Caco-2 (cell line): ENCODE results near the gene HIF1A. TPM values are rescaled to one million over a fixed set of nuclear protein-coding genes. Genes with fewer than 3 reads are reported as not detected.
A peak's percentile ranks its signal among the peaks of the same experiment; 100 is the strongest.

Source experiments
- BruUV-seq: library from RNA; stranded (reverse); fragments of 400-500 nt; replicated peaks from 2 replicates; lab custom pipeline; 2021; lab: Mats Ljungman, UMichigan
- CTCF ChIA-PET: fragments of 300-600 bp; sonication (Branson Sonifier 250); formaldehyde crosslinking; loops from one replicate; lab custom pipeline; 2022; ENCODE audit warnings: antibody characterized with exemption; lab: Charles Lee
- POLR2A ChIA-PET: fragments of 300-600 bp; sonication (Branson Sonifier 250); formaldehyde crosslinking; loops from one replicate; lab custom pipeline; 2022; ENCODE audit warnings: antibody characterized with exemption; lab: Charles Lee
- DNase-seq, 2 experiments: peaks; one replicate each; pipeline versions ENCODE4 v3.0.0 to v3.0.0-alpha.2; 2020 to 2022
- H3K27me3 ChIP-seq: replicated peaks from 2 replicates; pipeline ENCODE4 v1.6.0; 2011; ENCODE audit warnings: low read length; ENCODE audit not compliant: control insufficient read depth, insufficient read depth
- H3K36me3 ChIP-seq: 2 replicates; pipeline ENCODE4 v1.5.1; 2011; ENCODE audit warnings: low read length; ENCODE audit not compliant: control insufficient read depth, insufficient read depth
- H3K4me1 ChIP-seq: fragments of 250-450 bp; sonication (Bioruptor Pico); 2 replicates; pipeline ENCODE4 v1.5.1; 2020; ENCODE audit warnings: mild to moderate bottlenecking
- H3K4me3 ChIP-seq: 2 replicates; pipeline ENCODE4 v1.5.1; 2011; ENCODE audit warnings: low read depth, mild to moderate bottlenecking, control low read depth, low read length
- H3K9me3 ChIP-seq: fragments of 250-450 bp; sonication (Bioruptor Pico); 2 replicates; pipeline ENCODE4 v1.5.1; 2020; ENCODE audit warnings: mild to moderate bottlenecking, moderate library complexity
- H3K27ac Mint-ChIP-seq: one replicate; pipeline ENCODE4 v1.8.0; 2022; ENCODE audit warnings: mixed read lengths; ENCODE audit not compliant: unreplicated experiment
- H3K27me3 Mint-ChIP-seq: one replicate; pipeline ENCODE4 v1.8.0; 2022; ENCODE audit warnings: mixed read lengths; ENCODE audit not compliant: insufficient read depth, unreplicated experiment
- H3K36me3 Mint-ChIP-seq: one replicate; pipeline ENCODE4 v1.8.0; 2022; ENCODE audit warnings: mild to moderate bottlenecking, mixed read lengths; ENCODE audit not compliant: insufficient read depth, unreplicated experiment
- H3K4me1 Mint-ChIP-seq: one replicate; pipeline ENCODE4 v1.8.0; 2022; ENCODE audit warnings: low read depth, mixed read lengths; ENCODE audit not compliant: unreplicated experiment
- H3K4me3 Mint-ChIP-seq: one replicate; pipeline ENCODE4 v1.8.0; 2022; ENCODE audit warnings: mild to moderate bottlenecking, moderate library complexity, mixed read lengths; ENCODE audit not compliant: unreplicated experiment
- H3K9me3 Mint-ChIP-seq: one replicate; pipeline ENCODE4 v1.8.0; 2022; ENCODE audit warnings: mixed read lengths; ENCODE audit not compliant: unreplicated experiment
- CTCF ChIP-seq, 2 experiments: fragments of 200-600 bp in 1 of 2; IDR thresholded peaks; 1 replicate in 1 of 2; 2 replicates in 1 of 2; pipeline versions ENCODE4 v1.5.1 to v1.8.0; 2011 to 2022; ENCODE audit warnings: antibody characterized with exemption in 1 of 2, control low read depth in 1 of 2, inconsistent platforms in 1 of 2, low read depth in 1 of 2, low read length in 1 of 2, mild to moderate bottlenecking in 1 of 2, moderate library complexity in 1 of 2; ENCODE audit not compliant: insufficient read depth in 1 of 2, severe bottlenecking in 1 of 2, unreplicated experiment in 1 of 2
- intact Hi-C: fragments of 100-400 bp; cut with micrococcal nuclease; formaldehyde crosslinking; loops from one replicate; pipeline ENCODE4 v1.10.0; 2022; ENCODE audit not compliant: unreplicated experiment
- total RNA-seq: library from RNA; stranded (reverse); gene quantifications from 2 replicates; pipeline ENCODE4 v1.2.3, GENCODE V29; 2022

HIF1A gene
- total RNA-seq, 1 experiment from 2014 or later, result 127 TPM

DNA sequence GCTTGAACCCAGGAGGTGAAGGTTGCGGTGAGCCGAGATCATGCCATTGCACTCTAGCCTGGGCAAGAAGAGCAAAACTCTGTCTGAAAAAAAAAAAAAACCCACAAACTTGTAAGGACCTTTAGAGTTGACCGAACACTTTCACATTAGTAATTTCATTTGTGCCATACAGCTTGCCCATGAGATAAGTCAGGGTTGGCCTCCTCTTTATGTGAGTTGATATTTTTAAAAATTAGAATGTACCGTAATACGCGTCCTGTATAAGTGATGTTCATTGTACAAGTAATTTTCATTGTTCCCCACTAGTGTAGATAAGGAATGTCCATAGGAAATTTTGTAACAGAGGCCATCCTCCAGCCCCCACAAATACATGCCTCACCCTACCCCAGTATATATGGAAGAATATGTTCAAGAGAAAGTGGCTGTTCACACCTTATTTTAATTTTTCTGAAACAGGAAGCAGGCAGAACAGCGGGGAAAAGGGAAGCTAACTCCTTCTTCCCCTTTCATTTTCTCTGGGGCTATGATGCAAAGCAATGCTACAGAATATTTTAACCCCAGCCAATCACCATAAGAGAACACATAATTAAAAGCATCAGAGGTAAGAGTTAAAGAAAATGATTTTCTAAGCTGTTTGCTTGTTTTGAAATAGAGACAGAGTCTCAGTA, 31.9 kb upstream of the HIF1A start:
- Mint-ChIP-seq H3K9me3 (no peaks in the 10 kb centered on the region), H3K27me3 (no peaks in the 10 kb centered on the region), H3K4me1 (no peaks in the 10 kb centered on the region), H3K4me3 (no peak overlapping the region), H3K36me3 (no peaks in the 10 kb centered on the region), H3K27ac (no peak overlapping the region)
- Histone ChIP-seq H3K4me3 (no peak overlapping the region), H3K27me3 (no peaks in the 10 kb centered on the region), H3K9me3 (0 out of 2 replicates have a peak, but pooled peaks cover 4% of the 10 kb centered on the region), H3K4me1 (no peaks in the 10 kb centered on the region; the same call in 1 of the 2 replicates), H3K36me3 (no peaks in the 10 kb centered on the region)
- intact Hi-C loops, result no loop called here
- ChIA-PET POLR2A (no interaction called here), CTCF (no interaction called here)
- no TSS peak for BruUV-seq
- no peak for DNase-seq
- TF ChIP-seq CTCF (IDR thresholded peaks at IDR 0.05; ENCODE audit: insufficient read depth in 1 of 2, low read depth in 1 of 2, low read length in 1 of 2, severe bottlenecking in 1 of 2, unreplicated experiment in 1 of 2), result no peak

GRCh38 chr14:61668282-61668681, 27.0 kb upstream of the HIF1A start:
- no peaks in the 10 kb centered on the region for H3K36me3 Mint-ChIP-seq
- DNase-seq, result no peak
- H3K27ac Mint-ChIP-seq, result no peak overlapping the region
- no peak overlapping the region for H3K4me3 Mint-ChIP-seq
- no peaks in the 10 kb centered on the region for H3K27me3 Mint-ChIP-seq
- ChIA-PET POLR2A (no interaction called here), CTCF (no interaction called here)
- Histone ChIP-seq H3K9me3 (no peaks in the 10 kb centered on the region), H3K36me3 (no peaks in the 10 kb centered on the region), H3K4me1 (peaks cover 7% of the 10 kb centered on the region), H3K27me3 (no peaks in the 10 kb centered on the region), H3K4me3 (no peak overlapping the region)
- TF ChIP-seq CTCF (IDR thresholded peaks at IDR 0.05; ENCODE audit: insufficient read depth in 1 of 2, low read depth in 1 of 2, low read length in 1 of 2, severe bottlenecking in 1 of 2, unreplicated experiment in 1 of 2), result no peak
- no TSS peak for BruUV-seq
- no peaks in the 10 kb centered on the region for H3K4me1 Mint-ChIP-seq
- intact Hi-C loops, result no loop called here
- H3K9me3 Mint-ChIP-seq, result no peaks in the 10 kb centered on the region

DNA sequence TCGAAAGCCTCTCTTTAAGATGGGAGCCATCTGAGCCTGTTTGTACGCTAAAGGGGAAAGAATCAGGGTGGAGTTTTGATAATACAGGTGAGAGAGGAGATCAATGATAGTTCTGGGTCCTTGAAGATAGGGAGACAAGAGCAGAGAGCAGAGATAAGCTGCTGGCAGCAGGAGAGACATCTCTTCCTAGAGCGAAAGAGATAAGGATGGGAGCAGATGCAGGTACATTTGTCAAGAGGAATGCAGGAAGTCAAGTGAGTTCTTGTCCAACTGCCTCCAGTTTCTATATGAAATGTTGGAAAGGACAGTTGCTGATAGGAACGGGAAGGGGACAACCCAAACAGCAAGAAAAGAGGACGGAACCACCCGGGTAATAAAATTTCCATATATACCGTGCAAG, 24.7 kb upstream of the HIF1A start:
- peak in 1 of 2 experiments; percentile 42 for DNase-seq
- no peaks in the 10 kb centered on the region for H3K9me3 Mint-ChIP-seq
- no peak overlapping the region for H3K4me3 Mint-ChIP-seq
- no peaks in the 10 kb centered on the region for H3K27me3 Mint-ChIP-seq
- BruUV-seq, result no TSS peak
- intact Hi-C loops, result no loop called here
- POLR2A ChIA-PET, result no interaction called here
- no peaks in the 10 kb centered on the region for H3K4me1 Mint-ChIP-seq
- H3K4me3 ChIP-seq, result no peak overlapping the region
- no peaks in the 10 kb centered on the region for H3K36me3 Mint-ChIP-seq
- H3K9me3 ChIP-seq, result no peaks in the 10 kb centered on the region
- TF ChIP-seq CTCF (IDR thresholded peaks at IDR 0.05; ENCODE audit: insufficient read depth in 1 of 2, low read depth in 1 of 2, low read length in 1 of 2, severe bottlenecking in 1 of 2, unreplicated experiment in 1 of 2), result no peak
- no peaks in the 10 kb centered on the region for H3K36me3 ChIP-seq
- peaks cover 10% of the 10 kb centered on the region for H3K4me1 ChIP-seq
- CTCF ChIA-PET, result interaction anchor here (0.7 kb wide), 1 partner anchor 151 kb away, joined by 3 read pairs; no protein-coding TSS in a partner anchor
- no peaks in the 10 kb centered on the region for H3K27me3 ChIP-seq
- H3K27ac Mint-ChIP-seq, result no peak overlapping the region
